HepG2 (cell line): ENCODE data around the gene JADE2. TPM values are rescaled to one million over a fixed set of nuclear protein-coding genes. Genes with fewer than 3 reads are reported as not detected.

Source experiments
- ATM ChIP-seq: fragments of 450-650 bp; IDR thresholded peaks from 2 replicates; pipeline ENCODE4 v1.7.1; 2017; ENCODE audit warnings: mild to moderate bottlenecking, borderline replicate concordance
- CHD2 ChIP-seq: IDR thresholded peaks from 2 replicates; pipeline ENCODE4 v1.6.1; 2011; ENCODE audit warnings: low read depth, low read length, improper control_type of control experiment
- EED ChIP-seq: sonication (generic); formaldehyde crosslinking; IDR thresholded peaks from 2 replicates; pipeline ENCODE4 v1.5.0; 2020; ENCODE audit warnings: mild to moderate bottlenecking, missing genetic modification reagents
- FOXK1 ChIP-seq: sonication (generic); formaldehyde crosslinking; IDR thresholded peaks from 2 replicates; pipeline ENCODE4 v1.4.0; 2020; ENCODE audit warnings: low read depth, missing genetic modification reagents, borderline replicate concordance
- HNRNPH1 ChIP-seq: fragments of 200-400 bp; formaldehyde crosslinking; optimal IDR thresholded peaks from 2 replicates; pipeline ENCODE3; 2017; ENCODE audit warnings: mild to moderate bottlenecking, low read depth, low read length
- KDM5A ChIP-seq: fragments of 200-600 bp; sonication (generic); IDR thresholded peaks from 2 replicates; pipeline ENCODE4 v1.7.0; 2018; ENCODE audit warnings: antibody characterized with exemption, mild to moderate bottlenecking, low read length, borderline replicate concordance
- KDM6A ChIP-seq: IDR thresholded peaks from 2 replicates; pipeline ENCODE4 v1.6.1; 2016; ENCODE audit warnings: low read depth
- KLF13 ChIP-seq: sonication (generic); formaldehyde crosslinking; IDR thresholded peaks from 2 replicates; pipeline ENCODE4 v1.4.0; 2020; ENCODE audit warnings: mild to moderate bottlenecking, missing genetic modification reagents
- KLF9 ChIP-seq: IDR thresholded peaks from 2 replicates; pipeline ENCODE4 v1.6.1; 2016; ENCODE audit warnings: low read depth
- MXD4 ChIP-seq: IDR thresholded peaks from 2 replicates; pipeline ENCODE4 v1.6.1; 2016; ENCODE audit warnings: mild to moderate bottlenecking, missing biosample characterization, missing genetic modification reagents
- PLRG1 ChIP-seq: fragments of 450-650 bp; conservative IDR thresholded peaks from 2 replicates; pipeline ENCODE4 v1.6.1; 2016
- SMAD3 ChIP-seq: sonication (generic); formaldehyde crosslinking; IDR thresholded peaks from 2 replicates; pipeline ENCODE4 v1.4.0; 2020; ENCODE audit warnings: missing genetic modification reagents
- SP140L ChIP-seq: sonication (generic); formaldehyde crosslinking; IDR thresholded peaks from 2 replicates; pipeline ENCODE4 v1.4.0; 2020; ENCODE audit warnings: missing genetic modification reagents, borderline replicate concordance
- SYNCRIP ChIP-seq: fragments of 200-400 bp; formaldehyde crosslinking; IDR thresholded peaks from 2 replicates; pipeline ENCODE4 v1.6.1; 2018; ENCODE audit warnings: mild to moderate bottlenecking, low read depth, low read length; ENCODE audit not compliant: insufficient read depth
- TBP ChIP-seq: sonication (generic); formaldehyde crosslinking; IDR thresholded peaks from 2 replicates; pipeline ENCODE4 v1.5.0; 2020; ENCODE audit warnings: missing genetic modification reagents
- TEAD2 ChIP-seq: sonication (generic); formaldehyde crosslinking; IDR thresholded peaks from 2 replicates; pipeline ENCODE4 v1.9.0; 2021; ENCODE audit warnings: missing genetic modification reagents
- TMF1 ChIP-seq: sonication (generic); formaldehyde crosslinking; IDR thresholded peaks from 2 replicates; pipeline ENCODE4 v1.8.1; 2022; ENCODE audit warnings: low read depth, missing genetic modification reagents
- ZMYM3 ChIP-seq: sonication (generic); formaldehyde crosslinking; IDR thresholded peaks from 2 replicates; pipeline ENCODE4 v1.5.1; 2020; ENCODE audit warnings: mild to moderate bottlenecking, missing genetic modification reagents
- ZNF329 ChIP-seq: sonication (generic); formaldehyde crosslinking; IDR thresholded peaks from 2 replicates; pipeline ENCODE4 v1.9.0; 2021; ENCODE audit warnings: low read depth, mild to moderate bottlenecking, missing genetic modification reagents
- ZNF460 ChIP-seq: sonication (generic); formaldehyde crosslinking; IDR thresholded peaks from 2 replicates; pipeline ENCODE4 v1.5.1; 2020; ENCODE audit warnings: missing genetic modification reagents, mild to moderate bottlenecking, borderline replicate concordance
- ZNF678 ChIP-seq: sonication (generic); formaldehyde crosslinking; IDR thresholded peaks from 2 replicates; pipeline ENCODE4 v1.4.0; 2020; ENCODE audit warnings: mild to moderate bottlenecking, missing genetic modification reagents
- ZNF709 ChIP-seq: sonication (generic); formaldehyde crosslinking; IDR thresholded peaks from 2 replicates; pipeline ENCODE4 v1.5.0; 2020; ENCODE audit warnings: mild to moderate bottlenecking, missing genetic modification reagents
- ZNF710 ChIP-seq: sonication (generic); formaldehyde crosslinking; IDR thresholded peaks from 2 replicates; pipeline ENCODE4 v1.5.0; 2020; ENCODE audit warnings: mild to moderate bottlenecking, missing genetic modification reagents, borderline replicate concordance
- ZNF784 ChIP-seq: sonication (generic); formaldehyde crosslinking; IDR thresholded peaks from 2 replicates; pipeline ENCODE4 v1.5.1; 2020; ENCODE audit warnings: missing genetic modification reagents, mild to moderate bottlenecking, borderline replicate concordance
- polyA plus RNA-seq, 8 experiments: library from polyadenylated mRNA; depleted of rRNA in 3 of 8; stranded (reverse) in 7 of 8; unstranded in 1 of 8; fragments of >200 nt; fragmentation: Illumina TruSeq in 4 of 8; extraction: Trizol in 4 of 8; gene quantifications; 2 replicates each; pipeline versions ENCODE4 v1.2.1 to v1.2.3, GENCODE V29; 2011 to 2016; ENCODE audit warnings: low read depth in 4 of 8, missing spikeins in 1 of 8, mixed read lengths in 1 of 8; ENCODE audit not compliant: insufficient read depth in 1 of 8
- total RNA-seq, 5 experiments: library from RNA; depleted of rRNA; stranded (reverse); fragments of >200 nt; fragmentation: Illumina TruSeq; extraction: Trizol; gene quantifications; 2 replicates each; pipeline ENCODE4 v1.2.3, GENCODE V29; 2016; ENCODE audit warnings: low read depth in 1 of 5

JADE2 gene
- total and polyA plus RNA-seq, 2 of the 13 experiments (the other 11 are each of a cell fraction or from before 2014, with no cell fraction given) = 7.5 to 15.1 TPM

GRCh38 chr5:134511796-134512660 lies 13.4 kb upstream of the JADE2 start (continued):
- no peak for TF ChIP-seq ZNF710 (CRISPR knock-in tag)
- TF ChIP-seq ZNF784 (CRISPR knock-in tag) = no peak
- TF ChIP-seq FOXK1 (CRISPR knock-in tag) = 0 out of 2 replicates have a peak, but pooled peaks have one; percentile 34
- no peak for TF ChIP-seq HNRNPH1
- no peak for TF ChIP-seq KLF9 (CRISPR knock-in tag)
- TF ChIP-seq KLF13 (CRISPR knock-in tag) = 0 out of 2 replicates have a peak, but pooled peaks have one; percentile 26
- peak; percentile 16; the same call in 1 of the 2 replicates for TF ChIP-seq ZMYM3 (CRISPR knock-in tag)
- no peak for TF ChIP-seq MXD4 (CRISPR knock-in tag)
- TF ChIP-seq ZNF709 (CRISPR knock-in tag) = no peak
- no peak for TF ChIP-seq ZNF460 (CRISPR knock-in tag)
- TF ChIP-seq ATM = no peak
- TF ChIP-seq TMF1 (CRISPR knock-in tag) = no peak
- TF ChIP-seq ZNF329 (CRISPR knock-in tag) = no peak
- TF ChIP-seq SYNCRIP = no peak
- TF ChIP-seq KDM5A = no peak
- no peak for TF ChIP-seq EED
- TF ChIP-seq TBP (CRISPR knock-in tag) = no peak
- TF ChIP-seq SP140L (CRISPR knock-in tag) = 0 out of 2 replicates have a peak, but pooled peaks have one; percentile 72
- TF ChIP-seq KDM6A (CRISPR knock-in tag) = no peak
- 0 out of 2 replicates have a peak, but pooled peaks have one; percentile 39 for TF ChIP-seq SMAD3 (CRISPR knock-in tag)
- no peak for TF ChIP-seq ZNF678
- TF ChIP-seq CHD2 = no peak
- no peak for TF ChIP-seq PLRG1
- TF ChIP-seq TEAD2 (CRISPR knock-in tag) = no peak
